Measurements from ENCODE around the gene NUP93. TPM values are rescaled to one million over a fixed set of nuclear protein-coding genes. Genes with fewer than 3 reads are reported as not detected.

The NUP93 gene
- total RNA-seq, 3 donors from 2014 or later (not counting 1 experiment from before 2014, with no cell fraction given) = 83.7 to 88.8 (median 87.9) TPM

- no peaks in the 10 kb centered on the region for H3K4me1 Mint-ChIP-seq
- DNase-seq (no peak), ATAC-seq (no peak)
- no peaks in the 10 kb centered on the region for H3K27me3 Mint-ChIP-seq (ENCODE audit: low read depth in 2 of 2)
- Histone ChIP-seq H3K36me3 (ENCODE audit: control insufficient read depth, insufficient read depth, low read length) (no peaks in the 10 kb centered on the region), H3K9me3 (ENCODE audit: control insufficient read depth, insufficient read depth, low read length) (no peaks in the 10 kb centered on the region), H3K4me1 (ENCODE audit: control insufficient read depth, insufficient read depth, low read length) (peaks cover 4% of the 10 kb centered on the region), H3K4me3 (ENCODE audit: low read length) (no peak overlapping the region), H3K27me3 (ENCODE audit: control insufficient read depth, insufficient read depth, low read length) (no peaks in the 10 kb centered on the region), H3K27ac (ENCODE audit: low read length) (no peak overlapping the region)
- H3K27ac Mint-ChIP-seq = no peak overlapping the region
- H3K4me3 Mint-ChIP-seq = no peak overlapping the region
- no peaks in the 10 kb centered on the region for H3K9me3 Mint-ChIP-seq
- H3K36me3 Mint-ChIP-seq = no peaks in the 10 kb centered on the region
- no peak for TF ChIP-seq CTCF (IDR thresholded peaks at IDR 0.05)
- intact Hi-C loops (cut with micrococcal nuclease) = no loop called here
- 88% methylated on average over 4 of the region's 4 CpGs for WGBS (ENCODE audit: insufficient coverage)
Measured at GRCh38 chr16:56876048-56876447, 146.1 kb downstream of the NUP93 start.

- TF ChIP-seq CTCF (IDR thresholded peaks at IDR 0.05) = no peak
- Mint-ChIP-seq H3K27ac (no peak overlapping the region), H3K4me1 (no peaks in the 10 kb centered on the region), H3K4me3 (no peak overlapping the region), H3K36me3 (no peaks in the 10 kb centered on the region), H3K9me3 (no peaks in the 10 kb centered on the region), H3K27me3 (ENCODE audit: low read depth in 2 of 2) (no peaks in the 10 kb centered on the region)
- WGBS (ENCODE audit: insufficient coverage) = 98% methylated on average over 11 of the region's 13 CpGs
- Histone ChIP-seq H3K9me3 (ENCODE audit: control insufficient read depth, insufficient read depth, low read length) (no peaks in the 10 kb centered on the region), H3K4me3 (ENCODE audit: low read length) (no peak overlapping the region), H3K36me3 (ENCODE audit: control insufficient read depth, insufficient read depth, low read length) (no peaks in the 10 kb centered on the region), H3K4me1 (ENCODE audit: control insufficient read depth, insufficient read depth, low read length) (no peaks in the 10 kb centered on the region), H3K27me3 (ENCODE audit: control insufficient read depth, insufficient read depth, low read length) (no peaks in the 10 kb centered on the region), H3K27ac (ENCODE audit: low read length) (no peak overlapping the region)
- no peak for ATAC-seq
- intact Hi-C loops (cut with micrococcal nuclease) = no loop called here
- no peak for DNase-seq
Measured at GRCh38 chr16:56877486-56878182, 147.7 kb downstream of the NUP93 start.

- H3K9me3 ChIP-seq (ENCODE audit: control insufficient read depth, insufficient read depth, low read length) = no peaks in the 10 kb centered on the region
- TF ChIP-seq CTCF (IDR thresholded peaks at IDR 0.05) = no peak
- H3K36me3 Mint-ChIP-seq = no peaks in the 10 kb centered on the region
- no peak overlapping the region for H3K4me3 ChIP-seq (ENCODE audit: low read length)
- 90% methylated on average over 8 of the region's 8 CpGs for WGBS (ENCODE audit: insufficient coverage)
- no peaks in the 10 kb centered on the region for H3K4me1 ChIP-seq (ENCODE audit: control insufficient read depth, insufficient read depth, low read length)
- no peaks in the 10 kb centered on the region for H3K9me3 Mint-ChIP-seq
- H3K27me3 Mint-ChIP-seq (ENCODE audit: low read depth in 2 of 2) = no peaks in the 10 kb centered on the region
- no peaks in the 10 kb centered on the region for H3K36me3 ChIP-seq (ENCODE audit: control insufficient read depth, insufficient read depth, low read length)
- no peak overlapping the region for H3K27ac ChIP-seq (ENCODE audit: low read length)
- no peak for ATAC-seq
- no peaks in the 10 kb centered on the region for H3K27me3 ChIP-seq (ENCODE audit: control insufficient read depth, insufficient read depth, low read length)
- intact Hi-C loops (cut with micrococcal nuclease) = no loop called here
- H3K27ac Mint-ChIP-seq = no peak overlapping the region
- DNase-seq = no peak
- no peaks in the 10 kb centered on the region for H3K4me1 Mint-ChIP-seq
- H3K4me3 Mint-ChIP-seq = no peak overlapping the region
Measured at GRCh38 chr16:56878282-56878854, 148.4 kb downstream of the NUP93 start.

- no peaks in the 10 kb centered on the region for H3K4me1 Mint-ChIP-seq
- DNase-seq (no peak), ATAC-seq (no peak)
- no peaks in the 10 kb centered on the region for H3K36me3 Mint-ChIP-seq
- no peak for TF ChIP-seq CTCF (IDR thresholded peaks at IDR 0.05)
- no peak overlapping the region for H3K4me3 ChIP-seq (ENCODE audit: low read length)
- WGBS (ENCODE audit: insufficient coverage) = 93% methylated on average over 9 of the region's 9 CpGs
- H3K27me3 ChIP-seq (ENCODE audit: control insufficient read depth, insufficient read depth, low read length) = no peaks in the 10 kb centered on the region
- H3K4me3 Mint-ChIP-seq = no peak overlapping the region
- H3K27ac ChIP-seq (ENCODE audit: low read length) = no peak overlapping the region
- no peaks in the 10 kb centered on the region for H3K27me3 Mint-ChIP-seq (ENCODE audit: low read depth in 2 of 2)
- H3K9me3 ChIP-seq (ENCODE audit: control insufficient read depth, insufficient read depth, low read length) = no peaks in the 10 kb centered on the region
- intact Hi-C loops (cut with micrococcal nuclease) = no loop called here
- H3K36me3 ChIP-seq (ENCODE audit: control insufficient read depth, insufficient read depth, low read length) = no peaks in the 10 kb centered on the region
- no peaks in the 10 kb centered on the region for H3K9me3 Mint-ChIP-seq
- H3K27ac Mint-ChIP-seq = no peak overlapping the region
- H3K4me1 ChIP-seq (ENCODE audit: control insufficient read depth, insufficient read depth, low read length) = no peaks in the 10 kb centered on the region
Measured at GRCh38 chr16:56879276-56879675, 149.3 kb downstream of the NUP93 start.
